Pancreas (tissue), 10 donors: ENCODE results near the gene THOC1. TPM values are rescaled to one million over a fixed set of nuclear protein-coding genes. Genes with fewer than 3 reads are reported as not detected.

Experiments used
- ATAC-seq, 4 donors: fragments of 200-7000 bp; cut with Tn5 transposase; one replicate each; pipeline versions ENCODE4 v1.8.0 to v1.9.1; 2020; ENCODE audit warnings: mild to moderate bottlenecking in 4 of 4, moderate library complexity in 4 of 4
- DNase-seq, 6 donors: peaks; one replicate each; pipeline ENCODE4 v3.0.0-alpha.2; 2020
- FAIRE-seq: peaks from 2 replicates; lab custom pipeline; 2012; peaks lifted over from hg19 to GRCh38; lab: Jason Lieb, UNC
- H3K27ac ChIP-seq, 4 donors: fragments of 200-600 bp; sonication (generic); 1 replicate in 3 of 4; 2 replicates in 1 of 4; pipeline versions ENCODE4 v1.5.0 to v1.8.0; 2020
- H3K27me3 ChIP-seq, 4 donors: fragments of 200-600 bp; one replicate each; pipeline ENCODE4 v1.8.0; 2021
- H3K36me3 ChIP-seq, 3 donors: fragments of 200-600 bp; sonication (generic) in 1 of 3; one replicate each; pipeline versions ENCODE4 v1.5.0 to v1.8.0; 2020 to 2021
- H3K4me1 ChIP-seq, 3 donors: fragments of 200-600 bp; one replicate each; pipeline ENCODE4 v1.8.0; 2021
- H3K4me3 ChIP-seq, 4 donors: fragments of 200-600 bp; sonication (generic) in 2 of 4; one replicate each; pipeline versions ENCODE4 v1.5.0 to v1.8.0; 2020 to 2021
- H3K9me3 ChIP-seq, 4 donors: fragments of 200-600 bp; one replicate each; pipeline ENCODE4 v1.8.0; 2021
- WGBS, 2 donors: extraction: QIAGEN DNeasy Blood & Tissue Kit; methylation state at CpG; one replicate each; pipeline ENCODE4 v1.1.7; 2013; 5-methylcytosine and 5-hydroxymethylcytosine counted together
- intact Hi-C, 3 donors: fragments of 100-400 bp; cut with DNase I; formaldehyde crosslinking; loops; one replicate each; pipeline versions ENCODE4 v1.11.1 to v1.14.2; 2022
- polyA plus RNA-seq, 2 donors: library from polyadenylated mRNA; stranded (reverse); fragments of 200-250 nt; gene quantifications; one replicate each; pipeline ENCODE4 v1.2.3, GENCODE V29; 2013
- total RNA-seq, 6 donors: library from RNA; stranded (reverse); fragmentation: NEBNext Ultra II Directional in 4 of 6; extraction: Animal tissue kit (Norgen Biotek cat#: 25700) in 4 of 6; gene quantifications; one replicate each; pipeline versions ENCODE4 v1.2.1 to v1.2.4, GENCODE V29; 2021 to 2023
- TF ChIP-seq, protein P1 (sequence below), 4 donors: fragments of 200-600 bp; sonication (generic) in 3 of 4; IDR thresholded peaks; one replicate each; pipeline versions ENCODE4 v1.5.0 to v1.8.0; 2021; ENCODE audit warnings: antibody characterized with exemption in 4 of 4
- donor health status: healthy with polysubstance abuse.
- donor health status: DM: no; HTN: no; CAD: no; lungs with moderate emphysema.
- donor health status: DM: no; HTN: no; CAD: no.
- donor health status: control.
- donor health status: control.
- donor health status: Bipolar disorder and iron deficiency.
- donor health status: DM: yes; HTN: yes; CAD: no.
- donor health status: DM: no; HTN: no; CAD: no.
- donor health status: DM: no; HTN: no; CAD: no.
- donor health status: DM: yes; HTN: yes; CAD: no.

Gene THOC1, protein sequence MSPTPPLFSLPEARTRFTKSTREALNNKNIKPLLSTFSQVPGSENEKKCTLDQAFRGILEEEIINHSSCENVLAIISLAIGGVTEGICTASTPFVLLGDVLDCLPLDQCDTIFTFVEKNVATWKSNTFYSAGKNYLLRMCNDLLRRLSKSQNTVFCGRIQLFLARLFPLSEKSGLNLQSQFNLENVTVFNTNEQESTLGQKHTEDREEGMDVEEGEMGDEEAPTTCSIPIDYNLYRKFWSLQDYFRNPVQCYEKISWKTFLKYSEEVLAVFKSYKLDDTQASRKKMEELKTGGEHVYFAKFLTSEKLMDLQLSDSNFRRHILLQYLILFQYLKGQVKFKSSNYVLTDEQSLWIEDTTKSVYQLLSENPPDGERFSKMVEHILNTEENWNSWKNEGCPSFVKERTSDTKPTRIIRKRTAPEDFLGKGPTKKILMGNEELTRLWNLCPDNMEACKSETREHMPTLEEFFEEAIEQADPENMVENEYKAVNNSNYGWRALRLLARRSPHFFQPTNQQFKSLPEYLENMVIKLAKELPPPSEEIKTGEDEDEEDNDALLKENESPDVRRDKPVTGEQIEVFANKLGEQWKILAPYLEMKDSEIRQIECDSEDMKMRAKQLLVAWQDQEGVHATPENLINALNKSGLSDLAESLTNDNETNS
- total RNA-seq (10 to 100 TPM in 5 of 6 donors, 1 to 10 TPM in 1; 7.3 to 24.1 (median 15.6) TPM), polyA plus RNA-seq (10 to 100 TPM; 46.0 to 63.9 TPM)

DNA sequence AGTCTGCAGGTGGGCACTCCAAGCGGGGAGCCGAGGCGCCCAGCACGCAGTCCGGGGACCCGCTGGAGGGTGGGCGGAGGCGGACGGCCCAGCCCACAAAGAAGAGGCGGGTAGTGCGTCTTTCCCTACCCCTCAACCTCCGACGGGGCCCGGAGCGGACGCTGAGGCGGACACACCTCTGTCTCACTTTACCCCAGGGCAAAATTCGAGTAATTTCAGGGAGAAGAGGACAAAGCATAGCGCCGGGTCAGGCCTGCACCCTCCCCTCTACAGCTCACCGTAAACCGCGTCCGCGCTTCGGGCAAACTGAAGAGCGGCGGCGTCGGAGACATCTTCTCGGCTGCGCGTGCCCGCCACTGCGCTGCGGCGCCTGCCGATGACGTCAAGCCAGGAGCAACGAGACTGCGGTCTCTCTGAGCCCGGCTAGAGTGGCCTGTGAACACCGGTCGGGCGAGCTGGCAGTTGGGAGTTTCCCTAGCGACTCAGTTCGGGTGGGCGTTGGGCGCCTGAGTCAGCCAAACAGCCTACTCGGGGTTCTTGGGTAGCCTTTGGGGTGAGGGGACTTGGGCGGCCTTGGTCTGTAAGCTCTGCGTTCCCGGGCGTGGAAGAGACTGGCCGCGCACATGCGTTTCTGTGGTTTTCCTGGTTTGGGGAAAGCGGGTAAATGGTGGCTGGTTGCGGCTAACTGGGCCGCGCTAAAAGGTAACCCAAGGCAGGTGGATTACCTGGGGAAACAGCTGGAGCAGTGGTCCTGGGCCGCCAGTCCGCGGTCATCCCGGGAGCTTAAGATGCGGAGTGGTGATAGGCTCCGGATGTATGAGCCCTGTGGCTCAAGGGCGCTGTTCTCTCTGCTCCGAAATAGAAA is at the start of gene THOC1:
TSS of gene THOC1 (minus strand) at position 360 of the 865 bp plus-strand sequence. CDS start at position 332, 28 bp downstream.
- ATAC-seq = peak; percentile 97 to 99 (median 98)
- TF ChIP-seq, protein P1, sequence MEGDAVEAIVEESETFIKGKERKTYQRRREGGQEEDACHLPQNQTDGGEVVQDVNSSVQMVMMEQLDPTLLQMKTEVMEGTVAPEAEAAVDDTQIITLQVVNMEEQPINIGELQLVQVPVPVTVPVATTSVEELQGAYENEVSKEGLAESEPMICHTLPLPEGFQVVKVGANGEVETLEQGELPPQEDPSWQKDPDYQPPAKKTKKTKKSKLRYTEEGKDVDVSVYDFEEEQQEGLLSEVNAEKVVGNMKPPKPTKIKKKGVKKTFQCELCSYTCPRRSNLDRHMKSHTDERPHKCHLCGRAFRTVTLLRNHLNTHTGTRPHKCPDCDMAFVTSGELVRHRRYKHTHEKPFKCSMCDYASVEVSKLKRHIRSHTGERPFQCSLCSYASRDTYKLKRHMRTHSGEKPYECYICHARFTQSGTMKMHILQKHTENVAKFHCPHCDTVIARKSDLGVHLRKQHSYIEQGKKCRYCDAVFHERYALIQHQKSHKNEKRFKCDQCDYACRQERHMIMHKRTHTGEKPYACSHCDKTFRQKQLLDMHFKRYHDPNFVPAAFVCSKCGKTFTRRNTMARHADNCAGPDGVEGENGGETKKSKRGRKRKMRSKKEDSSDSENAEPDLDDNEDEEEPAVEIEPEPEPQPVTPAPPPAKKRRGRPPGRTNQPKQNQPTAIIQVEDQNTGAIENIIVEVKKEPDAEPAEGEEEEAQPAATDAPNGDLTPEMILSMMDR (IDR thresholded peaks at IDR 0.05) = no peak
- H3K4me3 ChIP-seq = peak within 1 kb of the TSS; percentile 68 to 90 (median 73)
- H3K36me3 ChIP-seq = peaks cover 0 to 10% (median 0%) of the 10 kb centered on the region in 3 donors
- H3K9me3 ChIP-seq = no peaks in the 10 kb centered on the region
- no peaks in the 10 kb centered on the region for H3K27me3 ChIP-seq
- DNase-seq = peak; percentile 88 to 97 (median 93)
- FAIRE-seq = no peak
- H3K4me1 ChIP-seq = peaks cover 0 to 17% (median 7%) of the 10 kb centered on the region in 3 donors
- peak within 1 kb of the TSS; percentile 76 to 88 (median 82) for H3K27ac ChIP-seq
- intact Hi-C loops = no loop called here
- WGBS, 2 donors = 0 to 1% methylated on average over 67 to 69 of the region's 69 CpGs

DNA sequence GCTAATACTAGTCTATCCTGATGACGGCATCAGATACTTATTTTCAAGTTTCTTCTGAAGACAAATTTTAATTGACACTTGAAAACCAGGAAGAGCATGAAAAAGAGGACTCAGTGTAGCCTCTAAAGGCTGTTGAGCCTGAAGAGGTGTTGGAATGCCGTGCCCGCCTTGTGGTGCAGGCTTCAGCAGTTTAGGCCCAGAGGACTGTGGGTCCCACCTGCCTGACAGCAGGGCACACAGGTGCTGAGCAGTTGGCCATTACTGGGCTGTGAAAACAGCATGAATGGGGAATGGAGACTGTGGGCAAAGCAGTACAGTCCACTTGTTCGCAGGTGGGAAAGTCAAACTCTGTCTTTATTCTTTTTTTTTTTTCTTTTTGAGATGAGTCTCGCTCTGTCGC is 49.8 kb upstream of the THOC1 start:
- intact Hi-C loops = no loop called here
- Histone ChIP-seq H3K27ac (no peak overlapping the region), H3K9me3 (no peaks in the 10 kb centered on the region), H3K36me3 (no peaks in the 10 kb centered on the region), H3K4me3 (no peak overlapping the region), H3K27me3 (no peaks in the 10 kb centered on the region), H3K4me1 (peaks cover 0 to 3% (median 0%) of the 10 kb centered on the region in 3 donors)
- ATAC-seq = no peak
- DNase-seq = no peak
- FAIRE-seq = no peak
- TF ChIP-seq, protein P1 (IDR thresholded peaks at IDR 0.05) = no peak
- WGBS, 2 donors = 95 to 99% methylated on average over 4 to 6 of the region's 6 CpGs

DNA sequence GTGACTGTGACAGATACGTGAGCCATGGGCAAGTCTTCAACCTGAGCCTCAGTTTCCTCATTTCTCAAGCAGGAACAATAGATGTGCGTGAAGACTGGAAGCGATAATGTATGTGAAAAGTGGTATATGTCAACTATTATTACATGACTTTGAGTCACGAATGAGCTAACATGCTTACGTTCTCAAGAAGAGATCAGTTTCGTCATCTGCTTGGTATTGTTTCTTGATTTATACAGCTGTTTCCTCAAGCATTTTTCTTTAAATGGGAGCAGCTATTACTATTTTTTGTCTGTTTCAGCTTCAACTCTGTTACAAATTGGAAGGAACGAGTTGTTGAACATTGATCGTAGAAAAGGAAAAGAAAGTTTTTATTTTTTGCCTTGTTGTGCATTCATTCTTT is 48.5 kb upstream of the THOC1 start:
- ATAC-seq (no peak), DNase-seq (no peak), FAIRE-seq (no peak)
- no peaks in the 10 kb centered on the region for H3K27me3 ChIP-seq
- WGBS, 2 donors = 81 to 83% methylated on average over 8 of the region's 8 CpGs
- H3K4me3 ChIP-seq = no peak overlapping the region
- H3K9me3 ChIP-seq = no peaks in the 10 kb centered on the region
- H3K27ac ChIP-seq = no peak overlapping the region
- TF ChIP-seq, protein P1 (IDR thresholded peaks at IDR 0.05) = no peak
- H3K36me3 ChIP-seq = no peaks in the 10 kb centered on the region
- H3K4me1 ChIP-seq = no peaks in the 10 kb centered on the region
- intact Hi-C loops = no loop called here

DNA sequence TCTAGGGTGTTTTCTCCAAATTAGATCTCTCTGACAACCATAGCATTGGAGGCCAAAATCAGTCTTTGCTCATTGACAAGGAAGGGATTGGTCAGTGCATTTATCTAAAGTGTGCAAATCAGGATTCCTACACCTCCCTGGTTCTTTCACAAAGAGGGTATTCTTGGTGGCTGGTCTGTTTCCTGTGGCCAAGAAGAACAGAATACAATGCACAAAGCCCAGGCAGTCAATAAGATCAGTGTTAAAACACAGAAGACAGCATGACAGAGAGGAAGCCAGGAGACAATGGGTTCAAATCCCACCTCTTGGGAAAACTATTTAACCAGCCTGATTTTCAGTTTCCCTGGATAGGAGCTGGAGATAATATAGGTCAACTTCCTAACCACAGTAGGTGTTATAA is 46.1 kb upstream of the THOC1 start:
- Histone ChIP-seq H3K4me3 (no peak overlapping the region), H3K36me3 (no peaks in the 10 kb centered on the region), H3K4me1 (no peaks in the 10 kb centered on the region), H3K27ac (no peak overlapping the region), H3K27me3 (no peaks in the 10 kb centered on the region), H3K9me3 (no peaks in the 10 kb centered on the region)
- intact Hi-C loops = no loop called here
- ATAC-seq = no peak
- TF ChIP-seq, protein P1 (IDR thresholded peaks at IDR 0.05) = no peak
- no peak for DNase-seq
- FAIRE-seq = no peak
